ENCODE results near the gene KCTD19.

The KCTD19 gene

DNA sequence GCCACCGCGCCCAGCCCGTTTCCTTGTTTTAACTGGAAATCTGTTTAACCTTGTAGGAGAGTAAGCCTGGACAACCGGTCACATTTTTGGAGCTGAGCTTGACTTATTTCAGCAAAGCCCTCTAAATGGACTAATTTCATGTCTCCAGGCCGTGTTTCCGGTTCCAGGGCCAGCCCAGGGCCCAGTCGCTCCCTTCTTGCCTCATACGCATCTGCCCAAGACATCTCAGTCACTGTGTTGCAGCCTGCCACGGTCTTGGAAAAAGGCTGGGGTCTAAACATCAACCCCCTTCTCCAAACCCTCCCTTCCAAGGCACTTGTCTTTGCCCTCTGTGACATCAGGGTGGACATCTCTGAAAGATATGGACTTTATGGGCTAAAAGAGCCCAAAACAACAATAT lies 28.3 kb downstream of the KCTD19 start:
- H3K4me3 ChIP-seq (ENCODE audit: low read depth, low read length): no peak overlapping the region
- DNase-seq (ENCODE audit: low read depth): no peak
- TF ChIP-seq, protein P1, sequence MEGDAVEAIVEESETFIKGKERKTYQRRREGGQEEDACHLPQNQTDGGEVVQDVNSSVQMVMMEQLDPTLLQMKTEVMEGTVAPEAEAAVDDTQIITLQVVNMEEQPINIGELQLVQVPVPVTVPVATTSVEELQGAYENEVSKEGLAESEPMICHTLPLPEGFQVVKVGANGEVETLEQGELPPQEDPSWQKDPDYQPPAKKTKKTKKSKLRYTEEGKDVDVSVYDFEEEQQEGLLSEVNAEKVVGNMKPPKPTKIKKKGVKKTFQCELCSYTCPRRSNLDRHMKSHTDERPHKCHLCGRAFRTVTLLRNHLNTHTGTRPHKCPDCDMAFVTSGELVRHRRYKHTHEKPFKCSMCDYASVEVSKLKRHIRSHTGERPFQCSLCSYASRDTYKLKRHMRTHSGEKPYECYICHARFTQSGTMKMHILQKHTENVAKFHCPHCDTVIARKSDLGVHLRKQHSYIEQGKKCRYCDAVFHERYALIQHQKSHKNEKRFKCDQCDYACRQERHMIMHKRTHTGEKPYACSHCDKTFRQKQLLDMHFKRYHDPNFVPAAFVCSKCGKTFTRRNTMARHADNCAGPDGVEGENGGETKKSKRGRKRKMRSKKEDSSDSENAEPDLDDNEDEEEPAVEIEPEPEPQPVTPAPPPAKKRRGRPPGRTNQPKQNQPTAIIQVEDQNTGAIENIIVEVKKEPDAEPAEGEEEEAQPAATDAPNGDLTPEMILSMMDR (IDR thresholded peaks at IDR 0.05; ENCODE audit: control insufficient read depth, extremely low read depth, insufficient read depth): no peak

DNA sequence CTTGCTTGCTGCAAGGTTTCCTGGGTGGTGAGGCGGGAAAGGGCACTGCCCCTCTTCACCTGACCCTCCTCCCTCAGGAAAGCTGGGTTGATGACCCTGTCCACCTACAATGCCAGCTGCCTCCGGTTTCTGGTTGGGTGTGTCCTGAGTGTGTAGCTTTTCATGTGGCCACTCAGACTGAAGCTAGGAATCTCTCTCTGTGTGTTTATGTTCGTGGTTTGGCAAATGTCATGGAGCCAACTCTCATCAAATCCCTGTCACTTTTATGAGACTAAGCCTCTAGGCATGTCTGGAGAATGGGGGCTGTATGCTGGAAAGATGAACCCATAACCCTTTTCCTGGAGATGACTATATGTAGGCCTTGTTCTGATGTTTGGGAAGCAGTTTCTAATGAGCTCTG lies 30.1 kb downstream of the KCTD19 start:
- TF ChIP-seq, protein P1 (IDR thresholded peaks at IDR 0.05; ENCODE audit: control insufficient read depth, extremely low read depth, insufficient read depth): no peak
- DNase-seq (ENCODE audit: low read depth): no peak

DNA sequence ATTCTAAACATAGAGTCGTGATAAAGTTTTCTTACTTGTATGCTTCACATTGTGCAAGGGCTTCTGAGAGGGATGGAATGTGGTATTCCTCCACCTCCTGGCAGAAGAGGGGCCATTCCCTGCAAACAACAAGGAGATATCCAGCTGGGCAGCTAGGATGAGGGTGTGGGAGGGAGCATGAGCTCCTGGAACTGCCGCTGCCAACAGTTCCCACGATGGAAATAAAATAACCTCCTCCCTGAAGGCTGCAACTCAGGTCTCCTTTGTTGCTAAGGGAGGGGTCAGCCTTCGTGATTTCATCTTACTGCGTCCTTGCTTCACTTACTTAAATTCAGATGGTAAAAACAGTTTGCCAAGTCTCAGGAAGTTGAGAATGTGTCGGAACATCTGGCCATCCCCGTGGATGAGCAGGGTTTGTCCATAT lies 31.6 kb downstream of the KCTD19 start:
- H3K4me3 ChIP-seq (ENCODE audit: low read depth, low read length): no peak overlapping the region
- TF ChIP-seq, protein P1 (IDR thresholded peaks at IDR 0.05; ENCODE audit: control insufficient read depth, extremely low read depth, insufficient read depth): no peak
- no peak for DNase-seq (ENCODE audit: low read depth)

More for the DNA sequence above, 30.1 kb downstream of the KCTD19 start:
- H3K4me3 ChIP-seq (ENCODE audit: low read depth, low read length): no peak overlapping the region

DNA sequence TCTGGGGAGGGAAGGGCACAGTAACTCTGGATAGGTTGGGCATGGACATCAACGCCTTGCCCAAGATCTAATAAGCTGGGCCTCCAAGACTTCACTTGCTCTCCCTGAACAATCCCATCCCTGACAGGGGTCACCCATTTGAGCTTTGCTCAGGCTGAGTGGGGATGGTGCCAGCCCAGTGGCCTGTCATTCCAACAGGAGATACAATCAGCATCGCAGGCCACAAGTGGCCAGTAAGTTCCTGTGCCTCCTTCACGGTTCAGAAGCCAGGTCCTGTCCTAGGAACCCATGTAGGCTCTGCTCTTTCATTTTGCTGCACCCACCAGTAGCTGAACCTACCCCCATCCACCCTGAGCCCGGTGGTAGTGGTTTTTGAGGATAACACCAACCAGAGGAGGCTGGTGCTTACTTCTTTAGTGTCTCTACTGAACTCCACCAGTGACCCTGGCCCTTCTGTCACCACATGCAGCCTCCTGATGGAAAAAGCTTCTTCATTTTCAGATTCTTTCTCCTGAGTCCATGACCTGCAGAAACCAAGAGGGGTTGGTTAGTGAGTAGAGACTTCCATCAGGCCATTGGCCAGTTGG lies 32.3 kb downstream of the KCTD19 start:
- TF ChIP-seq, protein P1 (IDR thresholded peaks at IDR 0.05; ENCODE audit: control insufficient read depth, extremely low read depth, insufficient read depth): no peak
- no peak overlapping the region for H3K4me3 ChIP-seq (ENCODE audit: low read depth, low read length)
- no peak for DNase-seq (ENCODE audit: low read depth)

DNA sequence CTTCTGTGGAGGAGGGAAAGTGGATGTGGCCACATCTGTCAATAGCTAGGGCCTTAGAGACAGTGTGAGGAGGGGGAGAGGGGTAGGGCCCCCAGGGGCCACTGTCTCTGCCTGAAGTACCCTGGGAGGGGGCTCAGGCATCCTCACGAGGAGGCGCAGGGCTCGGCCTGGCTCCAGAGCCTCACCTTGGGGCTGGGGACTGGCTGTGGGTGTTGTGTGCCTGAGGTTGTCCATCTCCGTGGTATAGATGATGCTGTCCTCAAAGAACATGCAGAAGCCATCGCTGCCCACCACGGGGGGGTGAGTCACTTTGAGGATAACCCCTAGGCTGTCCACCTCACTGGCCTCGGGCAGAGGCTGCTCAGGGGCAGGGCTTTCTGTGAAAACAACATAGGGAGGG lies 35.1 kb downstream of the KCTD19 start:
- no peak for DNase-seq (ENCODE audit: low read depth)
- no peak overlapping the region for H3K4me3 ChIP-seq (ENCODE audit: low read depth, low read length)
- TF ChIP-seq, protein P1 (IDR thresholded peaks at IDR 0.05; ENCODE audit: control insufficient read depth, extremely low read depth, insufficient read depth): no peak

DNA sequence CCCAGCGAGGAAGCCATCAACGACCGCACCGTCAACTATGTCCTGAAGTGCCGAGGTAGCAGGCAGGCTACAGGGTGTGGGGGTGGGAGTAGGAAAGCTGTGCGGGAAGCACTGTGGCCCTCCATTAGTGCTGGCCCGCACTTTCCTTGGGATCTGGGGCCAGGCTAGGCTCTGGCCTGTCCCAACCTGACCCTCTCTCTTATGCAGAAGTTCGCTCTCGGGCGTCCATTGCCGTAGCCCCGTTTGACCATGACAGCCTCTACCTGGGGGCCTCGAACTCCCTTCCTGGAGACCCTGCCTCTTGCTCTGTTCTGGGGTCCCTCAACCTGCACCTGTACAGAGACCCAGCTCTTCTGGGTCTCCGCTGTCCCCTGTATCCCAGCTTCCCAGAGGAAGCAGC lies 38.6 kb downstream of the KCTD19 start:
- TF ChIP-seq, protein P1 (IDR thresholded peaks at IDR 0.05; ENCODE audit: control insufficient read depth, extremely low read depth, insufficient read depth): no peak
- no peak overlapping the region for H3K4me3 ChIP-seq (ENCODE audit: low read depth, low read length)
- no peak for DNase-seq (ENCODE audit: low read depth)
